HFFc6 (cell line): Measurements from ENCODE around the gene HSD17B1. TPM values are rescaled to one million over a fixed set of nuclear protein-coding genes. Genes with fewer than 3 reads are reported as not detected.
"Not testable (repeated sequence)": the region's sequence is repeated elsewhere in the genome, so short reads cannot be mapped to it uniquely, and the experiment has no call there.

Experiments used
- DNase-seq: peaks from one replicate; pipeline ENCODE4 v3.0.0-alpha.2; 2018
- H3K27ac Mint-ChIP-seq: 2 replicates; pipeline ENCODE4 v1.8.0; 2020; ENCODE audit warnings: mild to moderate bottlenecking, mixed read lengths
- H3K27me3 Mint-ChIP-seq: 2 replicates; pipeline ENCODE4 v1.8.0; 2021; ENCODE audit warnings: mild to moderate bottlenecking, moderate library complexity, mixed read lengths; ENCODE audit not compliant: insufficient read depth
- H3K36me3 Mint-ChIP-seq: 2 replicates; pipeline ENCODE4 v1.8.0; 2021; ENCODE audit warnings: low read depth, mixed read lengths
- H3K4me1 Mint-ChIP-seq: 2 replicates; pipeline ENCODE4 v1.8.0; 2020; ENCODE audit warnings: low read depth, mixed read lengths
- H3K4me3 Mint-ChIP-seq: 2 replicates; pipeline ENCODE4 v1.8.0; 2020; ENCODE audit warnings: mild to moderate bottlenecking, moderate library complexity, mixed read lengths
- H3K9me3 Mint-ChIP-seq: 2 replicates; pipeline ENCODE4 v1.8.0; 2020; ENCODE audit warnings: mild to moderate bottlenecking, mixed read lengths
- long read RNA-seq: library from polyadenylated mRNA; unstranded; transcript quantifications from one replicate; pipeline ENCODE4 v2.0.0, GENCODE V29; 2019
- total RNA-seq, 6 experiments: library from RNA; stranded (reverse); fragmentation: NEBNext Ultra II Directional; extraction: Animal tissue kit (Norgen Biotek cat#: 25700); gene quantifications; 2 replicates in 1 of 6; 3 replicates in 5 of 6; pipeline ENCODE4 v1.2.3, GENCODE V29; 2021
- TF ChIP-seq, protein P1 (sequence below): fragments of 200-600 bp; sonication (generic); IDR thresholded peaks from 2 replicates; pipeline ENCODE4 v1.5.0; 2021; ENCODE audit warnings: antibody characterized with exemption, mild to moderate bottlenecking

Gene HSD17B1
- total RNA-seq: 1 to 10 TPM in 4 of 6 experiments, under 1 TPM in 2; 0.66 to 1.5 (median 1.1) TPM
- long read RNA-seq: 0 reads

DNA sequence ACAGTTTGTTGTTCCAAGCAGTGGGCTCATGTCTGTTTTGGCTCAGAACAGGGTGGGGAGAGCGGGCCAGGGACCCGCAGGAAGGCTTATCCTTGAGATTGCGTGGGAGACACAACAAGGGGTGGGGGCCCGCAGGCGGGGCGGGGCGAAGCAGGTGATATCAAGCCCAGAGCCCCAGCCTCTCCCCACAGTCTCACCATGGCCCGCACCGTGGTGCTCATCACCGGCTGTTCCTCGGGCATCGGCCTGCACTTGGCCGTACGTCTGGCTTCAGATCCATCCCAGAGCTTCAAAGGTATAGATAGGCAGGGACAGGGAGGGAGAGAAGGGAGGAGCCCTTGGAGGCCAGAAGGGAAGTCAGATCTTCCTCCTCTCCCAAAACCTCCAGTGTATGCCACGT is at the start of gene HSD17B1:
HSD17B1 (plus strand) TSS at position 188 of the 400 bp plus-strand sequence; CDS start at position 199, 11 bp downstream.
- DNase-seq, H3K36me3 Mint-ChIP-seq: not testable (repeated sequence)

DNA sequence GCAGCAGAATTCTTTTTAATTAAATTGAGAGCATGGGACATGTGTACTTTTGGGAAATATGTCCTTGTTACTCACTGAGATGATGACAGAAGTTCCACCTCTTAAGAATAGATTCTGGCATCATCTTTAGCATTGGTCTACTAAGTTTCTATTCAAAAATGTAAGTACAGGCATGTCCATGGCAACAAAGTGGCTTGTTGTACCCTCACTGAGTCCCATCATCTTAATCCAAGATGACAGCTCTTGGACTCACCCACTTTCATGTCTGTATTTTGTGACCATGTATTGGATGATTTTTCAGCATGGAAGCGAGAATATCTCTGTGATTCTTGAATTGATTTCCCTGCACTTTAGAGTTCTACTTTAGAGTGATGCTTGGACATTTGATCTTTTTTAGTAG is 49.8 kb upstream of the HSD17B1 start:
- Mint-ChIP-seq H3K27ac (no peak overlapping the region), H3K27me3 (no peaks in the 10 kb centered on the region; the same call in 1 of the 2 replicates), H3K9me3 (no peaks in the 10 kb centered on the region), H3K4me1 (peaks cover 11% of the 10 kb centered on the region; the same call in 1 of the 2 replicates), H3K36me3 (peaks cover 9% of the 10 kb centered on the region), H3K4me3 (no peak overlapping the region)
- TF ChIP-seq, protein P1, sequence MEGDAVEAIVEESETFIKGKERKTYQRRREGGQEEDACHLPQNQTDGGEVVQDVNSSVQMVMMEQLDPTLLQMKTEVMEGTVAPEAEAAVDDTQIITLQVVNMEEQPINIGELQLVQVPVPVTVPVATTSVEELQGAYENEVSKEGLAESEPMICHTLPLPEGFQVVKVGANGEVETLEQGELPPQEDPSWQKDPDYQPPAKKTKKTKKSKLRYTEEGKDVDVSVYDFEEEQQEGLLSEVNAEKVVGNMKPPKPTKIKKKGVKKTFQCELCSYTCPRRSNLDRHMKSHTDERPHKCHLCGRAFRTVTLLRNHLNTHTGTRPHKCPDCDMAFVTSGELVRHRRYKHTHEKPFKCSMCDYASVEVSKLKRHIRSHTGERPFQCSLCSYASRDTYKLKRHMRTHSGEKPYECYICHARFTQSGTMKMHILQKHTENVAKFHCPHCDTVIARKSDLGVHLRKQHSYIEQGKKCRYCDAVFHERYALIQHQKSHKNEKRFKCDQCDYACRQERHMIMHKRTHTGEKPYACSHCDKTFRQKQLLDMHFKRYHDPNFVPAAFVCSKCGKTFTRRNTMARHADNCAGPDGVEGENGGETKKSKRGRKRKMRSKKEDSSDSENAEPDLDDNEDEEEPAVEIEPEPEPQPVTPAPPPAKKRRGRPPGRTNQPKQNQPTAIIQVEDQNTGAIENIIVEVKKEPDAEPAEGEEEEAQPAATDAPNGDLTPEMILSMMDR: no peak
- no peak for DNase-seq

More for the DNA sequence above, at the start of gene HSD17B1:
- Mint-ChIP-seq H3K27ac (peak within 1 kb of the TSS; percentile 11; the same call in 1 of the 2 replicates), H3K4me3 (peak within 1 kb of the TSS; percentile 91), H3K4me1 (peaks cover 17% of the 10 kb centered on the region)
- H3K9me3 Mint-ChIP-seq, H3K27me3 Mint-ChIP-seq: not testable (repeated sequence)

GRCh38 chr17:42507671-42508070 is 45.1 kb upstream of the HSD17B1 start:
- TF ChIP-seq, protein P1: no peak
- peaks cover 2% of the 10 kb centered on the region; the same call in 1 of the 2 replicates for H3K27me3 Mint-ChIP-seq
- H3K27ac Mint-ChIP-seq: no peak overlapping the region
- peaks cover 28% of the 10 kb centered on the region for H3K36me3 Mint-ChIP-seq
- no peak for DNase-seq
- H3K9me3 Mint-ChIP-seq: no peaks in the 10 kb centered on the region
- H3K4me3 Mint-ChIP-seq: no peak overlapping the region
- peaks cover 20% of the 10 kb centered on the region for H3K4me1 Mint-ChIP-seq

DNA sequence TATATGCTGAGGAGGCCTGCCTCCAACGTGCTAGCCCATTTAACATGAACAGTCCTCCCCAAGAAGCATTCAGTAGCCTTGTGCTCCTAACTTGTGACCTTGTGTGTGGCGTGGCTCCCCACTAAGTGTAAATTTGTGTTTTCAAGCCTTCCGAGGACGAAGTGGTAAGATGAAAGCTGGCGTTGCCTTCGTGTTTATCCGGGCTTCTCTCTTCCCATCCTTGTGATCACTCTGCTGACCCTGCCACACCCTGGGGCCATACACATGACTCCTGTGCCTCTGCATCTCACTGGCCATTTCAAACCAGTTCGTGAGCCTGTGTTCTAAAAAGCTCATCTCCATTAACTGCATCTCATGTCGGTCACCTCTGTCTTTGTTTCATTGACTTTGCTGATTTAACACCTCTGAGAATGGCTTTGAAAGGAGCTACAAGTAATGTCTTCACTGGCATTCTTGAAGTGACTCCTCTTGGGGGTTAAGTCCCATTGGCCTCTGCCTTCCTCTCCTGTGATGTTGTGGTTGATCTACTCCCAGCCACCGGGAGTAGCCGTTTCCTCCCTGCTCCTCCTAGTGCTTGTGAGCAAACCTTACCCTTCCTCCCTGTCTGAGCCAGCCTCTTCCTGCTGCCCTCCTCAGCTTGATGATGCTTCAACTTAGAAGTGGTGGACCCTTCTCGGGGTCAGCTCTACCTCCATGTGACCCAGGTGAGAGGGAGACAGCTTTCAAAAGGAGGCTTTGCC is 44.1 kb upstream of the HSD17B1 start:
- Mint-ChIP-seq H3K27me3 (peaks cover 2% of the 10 kb centered on the region; the same call in 1 of the 2 replicates), H3K4me3 (no peak overlapping the region), H3K27ac (no peak overlapping the region), H3K9me3 (no peaks in the 10 kb centered on the region), H3K4me1 (peaks cover 14% of the 10 kb centered on the region), H3K36me3 (peaks cover 26% of the 10 kb centered on the region)
- DNase-seq: no peak
- TF ChIP-seq, protein P1: no peak

DNA sequence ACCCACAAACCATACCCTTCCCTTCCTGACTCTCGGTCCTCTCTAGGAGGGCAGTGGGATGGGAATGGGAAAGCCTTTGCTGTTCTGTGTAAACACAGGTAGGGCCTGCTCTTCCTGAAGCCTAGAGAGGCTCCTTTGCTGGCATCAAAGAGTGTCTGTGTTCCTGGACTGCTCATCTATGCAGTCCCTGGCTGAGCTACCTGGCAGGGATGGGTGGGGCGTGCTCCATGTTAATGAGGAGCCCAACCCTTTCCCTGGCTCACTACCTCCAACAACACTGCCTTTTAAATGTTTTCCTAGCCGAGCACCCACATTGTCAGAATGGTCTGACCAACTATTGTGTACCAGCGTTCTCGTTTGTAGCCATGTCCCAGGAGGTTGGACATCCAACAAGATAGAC is 43.3 kb upstream of the HSD17B1 start:
- no peaks in the 10 kb centered on the region for H3K9me3 Mint-ChIP-seq
- H3K4me3 Mint-ChIP-seq: no peak overlapping the region
- H3K4me1 Mint-ChIP-seq: peaks cover 8% of the 10 kb centered on the region
- H3K36me3 Mint-ChIP-seq: peaks cover 26% of the 10 kb centered on the region
- H3K27me3 Mint-ChIP-seq: peaks cover 2% of the 10 kb centered on the region; the same call in 1 of the 2 replicates
- TF ChIP-seq, protein P1: no peak
- DNase-seq: no peak
- H3K27ac Mint-ChIP-seq: no peak overlapping the region

GRCh38 chr17:42509841-42510240 is 42.9 kb upstream of the HSD17B1 start:
- Mint-ChIP-seq H3K36me3 (peaks cover 26% of the 10 kb centered on the region), H3K27me3 (peaks cover 2% of the 10 kb centered on the region), H3K9me3 (no peaks in the 10 kb centered on the region), H3K4me1 (peaks cover 8% of the 10 kb centered on the region), H3K4me3 (no peak overlapping the region), H3K27ac (no peak overlapping the region)
- TF ChIP-seq, protein P1: no peak
- DNase-seq: no peak
